K562 (cell line): Measurements from ENCODE around the gene YIF1A. TPM values are rescaled to one million over a fixed set of nuclear protein-coding genes. Genes with fewer than 3 reads are reported as not detected.

ENCODE experiments used
- CHD2 ChIP-seq: IDR thresholded peaks from 2 replicates; pipeline ENCODE4 v1.6.1; 2011; ENCODE audit warnings: low read depth, low read length
- CXXC5 ChIP-seq: fragments of 250-450 bp; sonication (Bioruptor Pico); IDR thresholded peaks from 2 replicates; pipeline ENCODE4 v1.8.0; 2022; ENCODE audit warnings: inconsistent platforms, mild to moderate bottlenecking, moderate library complexity
- KAT2B ChIP-seq: IDR thresholded peaks from one replicate; pipeline ENCODE4 v1.6.1; 2012; ENCODE audit warnings: low read depth, mild to moderate bottlenecking, control low read depth, inconsistent platforms, low read length, moderate library complexity
- NFRKB ChIP-seq: fragments of 450-650 bp; IDR thresholded peaks from 2 replicates; pipeline ENCODE4 v1.6.1; 2016; ENCODE audit warnings: low read depth
- TAF9B ChIP-seq: fragments of 450-650 bp; IDR thresholded peaks from 2 replicates; pipeline ENCODE4 v1.6.1; 2018; ENCODE audit warnings: mild to moderate bottlenecking; ENCODE audit not compliant: partially characterized antibody
- ZFPM2 ChIP-seq: fragments of 250-450 bp; sonication (Bioruptor Pico); IDR thresholded peaks from 2 replicates; pipeline ENCODE4 v1.5.1; 2022; ENCODE audit warnings: mild to moderate bottlenecking
- ZNF707 ChIP-seq: fragments of 250-450 bp; sonication (Bioruptor Pico); conservative IDR thresholded peaks from 2 replicates; pipeline ENCODE4 v1.8.0; 2022; ENCODE audit warnings: inconsistent platforms, mild to moderate bottlenecking, moderate library complexity
- polyA plus RNA-seq, 8 experiments: library from polyadenylated mRNA; depleted of rRNA in 4 of 8; stranded (reverse) in 5 of 8; unstranded in 3 of 8; fragments of >200 nt; fragmentation: Nextera tagmentation in 2 of 8; fragmentation: Illumina TruSeq in 1 of 8; extraction: Ambion mirVana in 2 of 8; extraction: Trizol in 1 of 8; gene quantifications; 2 replicates each; pipeline versions ENCODE4 v1.2.1 to v1.2.3, GENCODE V29; 2011 to 2014; ENCODE audit warnings: inconsistent platforms in 1 of 8, missing spikeins in 1 of 8
- total RNA-seq, 7 experiments: library from RNA; depleted of rRNA in 6 of 7; stranded (reverse); fragments of >200 nt in 6 of 7; fragmentation: Illumina TruSeq in 2 of 7; extraction: Trizol in 2 of 7; gene quantifications; 2 replicates each; pipeline versions ENCODE4 v1.2.1 to v1.2.3, GENCODE V29; 2011 to 2021; ENCODE audit warnings: low replicate concordance in 1 of 7
- TF ChIP-seq, protein P1 (sequence below), 2 experiments: fragments of 450-650 bp in 1 of 2; IDR thresholded peaks; 2 replicates each; pipeline ENCODE4 v1.6.1; 2011 to 2017; ENCODE audit warnings: low read depth in 2 of 2, antibody characterized with exemption in 1 of 2, borderline replicate concordance in 1 of 2, low read length in 1 of 2, mild to moderate bottlenecking in 1 of 2, mixed read lengths in 1 of 2; ENCODE audit not compliant: control insufficient read depth in 1 of 2
- TF ChIP-seq, protein P2 (sequence below): fragments of 450-650 bp; IDR thresholded peaks from 2 replicates; pipeline ENCODE4 v1.6.1; 2016; ENCODE audit warnings: mild to moderate bottlenecking
- TF ChIP-seq, protein P3 (sequence below): fragments of 250-450 bp; sonication (Bioruptor Pico); IDR thresholded peaks from 2 replicates; pipeline ENCODE4 v1.4.0; 2020; ENCODE audit warnings: mild to moderate bottlenecking
- TF ChIP-seq, protein P4 (sequence below): fragments of 250-450 bp; sonication (Bioruptor Pico); IDR thresholded peaks from 2 replicates; pipeline ENCODE4 v1.6.1; 2021; ENCODE audit warnings: mild to moderate bottlenecking
- TF ChIP-seq, protein P5 (sequence below): fragments of 450-650 bp; IDR thresholded peaks from 2 replicates; pipeline ENCODE4 v1.7.0; 2016; ENCODE audit warnings: borderline replicate concordance

Gene YIF1A
- total and polyA plus RNA-seq, 9 of the 15 experiments (the other 6 are each of a cell fraction or from before 2014, with no cell fraction given): 8.6 to 121 (median 77.2) TPM

DNA sequence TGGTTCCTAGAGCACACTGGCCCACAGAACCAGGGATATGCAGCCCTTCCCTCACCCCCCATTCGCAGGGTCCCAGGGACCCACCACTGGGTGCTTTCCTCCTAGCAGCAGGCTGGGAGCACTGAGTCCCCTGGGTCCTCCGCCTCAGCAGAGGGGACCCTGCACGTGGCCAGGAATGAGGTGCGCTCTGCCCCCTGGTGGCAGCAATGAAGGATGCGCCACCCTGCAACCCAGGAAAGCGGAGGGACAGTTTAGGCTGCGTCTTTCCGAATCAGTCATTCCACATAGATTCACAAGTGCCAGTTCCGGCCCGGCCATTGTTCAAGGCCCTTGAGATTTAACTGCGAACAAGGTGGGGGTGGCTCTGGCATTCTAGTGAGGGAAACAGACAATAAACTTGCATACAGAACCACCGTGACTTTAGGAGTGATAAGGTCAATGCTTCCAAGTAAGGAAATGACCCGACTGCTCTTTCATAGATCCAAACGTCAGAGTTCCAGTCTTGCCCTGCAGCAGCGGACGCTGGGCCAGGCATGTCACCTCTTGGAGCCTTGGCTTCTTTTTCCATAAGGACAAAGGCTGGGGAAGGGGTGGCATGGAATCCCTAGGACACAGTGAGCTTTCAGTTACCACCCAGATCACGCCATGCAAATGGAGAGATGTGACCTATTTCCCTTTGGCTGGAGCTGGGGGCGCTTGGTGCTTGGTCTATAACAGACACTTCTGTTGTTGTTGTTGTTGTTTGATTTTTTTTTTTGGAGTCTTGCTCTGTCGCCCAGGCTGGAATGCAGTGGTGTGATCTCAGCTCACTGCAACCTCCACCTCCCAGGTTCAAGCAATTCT, 39.6 kb upstream of the YIF1A start (continued):
- TF ChIP-seq ZNF707 (CRISPR knock-in tag): no peak
- no peak for TF ChIP-seq NFRKB
- TF ChIP-seq CHD2: no peak
- TF ChIP-seq, protein P1, sequence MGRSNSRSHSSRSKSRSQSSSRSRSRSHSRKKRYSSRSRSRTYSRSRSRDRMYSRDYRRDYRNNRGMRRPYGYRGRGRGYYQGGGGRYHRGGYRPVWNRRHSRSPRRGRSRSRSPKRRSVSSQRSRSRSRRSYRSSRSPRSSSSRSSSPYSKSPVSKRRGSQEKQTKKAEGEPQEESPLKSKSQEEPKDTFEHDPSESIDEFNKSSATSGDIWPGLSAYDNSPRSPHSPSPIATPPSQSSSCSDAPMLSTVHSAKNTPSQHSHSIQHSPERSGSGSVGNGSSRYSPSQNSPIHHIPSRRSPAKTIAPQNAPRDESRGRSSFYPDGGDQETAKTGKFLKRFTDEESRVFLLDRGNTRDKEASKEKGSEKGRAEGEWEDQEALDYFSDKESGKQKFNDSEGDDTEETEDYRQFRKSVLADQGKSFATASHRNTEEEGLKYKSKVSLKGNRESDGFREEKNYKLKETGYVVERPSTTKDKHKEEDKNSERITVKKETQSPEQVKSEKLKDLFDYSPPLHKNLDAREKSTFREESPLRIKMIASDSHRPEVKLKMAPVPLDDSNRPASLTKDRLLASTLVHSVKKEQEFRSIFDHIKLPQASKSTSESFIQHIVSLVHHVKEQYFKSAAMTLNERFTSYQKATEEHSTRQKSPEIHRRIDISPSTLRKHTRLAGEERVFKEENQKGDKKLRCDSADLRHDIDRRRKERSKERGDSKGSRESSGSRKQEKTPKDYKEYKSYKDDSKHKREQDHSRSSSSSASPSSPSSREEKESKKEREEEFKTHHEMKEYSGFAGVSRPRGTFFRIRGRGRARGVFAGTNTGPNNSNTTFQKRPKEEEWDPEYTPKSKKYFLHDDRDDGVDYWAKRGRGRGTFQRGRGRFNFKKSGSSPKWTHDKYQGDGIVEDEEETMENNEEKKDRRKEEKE (IDR thresholded peaks at IDR 0.05; ENCODE audit: borderline replicate concordance in 1 of 2, control insufficient read depth in 1 of 2, low read depth in 2 of 2, low read length in 1 of 2): no peak
- TF ChIP-seq, protein P2, sequence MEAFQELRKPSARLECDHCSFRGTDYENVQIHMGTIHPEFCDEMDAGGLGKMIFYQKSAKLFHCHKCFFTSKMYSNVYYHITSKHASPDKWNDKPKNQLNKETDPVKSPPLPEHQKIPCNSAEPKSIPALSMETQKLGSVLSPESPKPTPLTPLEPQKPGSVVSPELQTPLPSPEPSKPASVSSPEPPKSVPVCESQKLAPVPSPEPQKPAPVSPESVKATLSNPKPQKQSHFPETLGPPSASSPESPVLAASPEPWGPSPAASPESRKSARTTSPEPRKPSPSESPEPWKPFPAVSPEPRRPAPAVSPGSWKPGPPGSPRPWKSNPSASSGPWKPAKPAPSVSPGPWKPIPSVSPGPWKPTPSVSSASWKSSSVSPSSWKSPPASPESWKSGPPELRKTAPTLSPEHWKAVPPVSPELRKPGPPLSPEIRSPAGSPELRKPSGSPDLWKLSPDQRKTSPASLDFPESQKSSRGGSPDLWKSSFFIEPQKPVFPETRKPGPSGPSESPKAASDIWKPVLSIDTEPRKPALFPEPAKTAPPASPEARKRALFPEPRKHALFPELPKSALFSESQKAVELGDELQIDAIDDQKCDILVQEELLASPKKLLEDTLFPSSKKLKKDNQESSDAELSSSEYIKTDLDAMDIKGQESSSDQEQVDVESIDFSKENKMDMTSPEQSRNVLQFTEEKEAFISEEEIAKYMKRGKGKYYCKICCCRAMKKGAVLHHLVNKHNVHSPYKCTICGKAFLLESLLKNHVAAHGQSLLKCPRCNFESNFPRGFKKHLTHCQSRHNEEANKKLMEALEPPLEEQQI: no peak
- TF ChIP-seq TAF9B: no peak
- TF ChIP-seq CXXC5 (CRISPR knock-in tag): peak; percentile 77
- no peak for TF ChIP-seq KAT2B
- TF ChIP-seq, protein P3, sequence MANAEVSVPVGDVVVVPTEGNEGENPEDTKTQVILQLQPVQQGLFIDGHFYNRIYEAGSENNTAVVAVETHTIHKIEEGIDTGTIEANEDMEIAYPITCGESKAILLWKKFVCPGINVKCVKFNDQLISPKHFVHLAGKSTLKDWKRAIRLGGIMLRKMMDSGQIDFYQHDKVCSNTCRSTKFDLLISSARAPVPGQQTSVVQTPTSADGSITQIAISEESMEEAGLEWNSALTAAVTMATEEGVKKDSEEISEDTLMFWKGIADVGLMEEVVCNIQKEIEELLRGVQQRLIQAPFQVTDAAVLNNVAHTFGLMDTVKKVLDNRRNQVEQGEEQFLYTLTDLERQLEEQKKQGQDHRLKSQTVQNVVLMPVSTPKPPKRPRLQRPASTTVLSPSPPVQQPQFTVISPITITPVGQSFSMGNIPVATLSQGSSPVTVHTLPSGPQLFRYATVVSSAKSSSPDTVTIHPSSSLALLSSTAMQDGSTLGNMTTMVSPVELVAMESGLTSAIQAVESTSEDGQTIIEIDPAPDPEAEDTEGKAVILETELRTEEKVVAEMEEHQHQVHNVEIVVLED (CRISPR knock-in tag): no peak
- TF ChIP-seq, protein P4, sequence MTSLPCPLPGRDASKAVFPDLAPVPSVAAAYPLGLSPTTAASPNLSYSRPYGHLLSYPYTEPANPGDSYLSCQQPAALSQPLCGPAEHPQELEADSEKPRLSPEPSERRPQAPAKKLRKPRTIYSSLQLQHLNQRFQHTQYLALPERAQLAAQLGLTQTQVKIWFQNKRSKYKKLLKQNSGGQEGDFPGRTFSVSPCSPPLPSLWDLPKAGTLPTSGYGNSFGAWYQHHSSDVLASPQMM (CRISPR knock-in tag): no peak
- TF ChIP-seq, protein P5, sequence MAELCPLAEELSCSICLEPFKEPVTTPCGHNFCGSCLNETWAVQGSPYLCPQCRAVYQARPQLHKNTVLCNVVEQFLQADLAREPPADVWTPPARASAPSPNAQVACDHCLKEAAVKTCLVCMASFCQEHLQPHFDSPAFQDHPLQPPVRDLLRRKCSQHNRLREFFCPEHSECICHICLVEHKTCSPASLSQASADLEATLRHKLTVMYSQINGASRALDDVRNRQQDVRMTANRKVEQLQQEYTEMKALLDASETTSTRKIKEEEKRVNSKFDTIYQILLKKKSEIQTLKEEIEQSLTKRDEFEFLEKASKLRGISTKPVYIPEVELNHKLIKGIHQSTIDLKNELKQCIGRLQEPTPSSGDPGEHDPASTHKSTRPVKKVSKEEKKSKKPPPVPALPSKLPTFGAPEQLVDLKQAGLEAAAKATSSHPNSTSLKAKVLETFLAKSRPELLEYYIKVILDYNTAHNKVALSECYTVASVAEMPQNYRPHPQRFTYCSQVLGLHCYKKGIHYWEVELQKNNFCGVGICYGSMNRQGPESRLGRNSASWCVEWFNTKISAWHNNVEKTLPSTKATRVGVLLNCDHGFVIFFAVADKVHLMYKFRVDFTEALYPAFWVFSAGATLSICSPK: no peak
- TF ChIP-seq ZFPM2: no peak
